Measurements from ENCODE around the gene RRP36. TPM values are rescaled to one million over a fixed set of nuclear protein-coding genes. Genes with fewer than 3 reads are reported as not detected.

Gene RRP36
- total RNA-seq, 1 experiment from 2014 or later, result 63.4 TPM

DNA sequence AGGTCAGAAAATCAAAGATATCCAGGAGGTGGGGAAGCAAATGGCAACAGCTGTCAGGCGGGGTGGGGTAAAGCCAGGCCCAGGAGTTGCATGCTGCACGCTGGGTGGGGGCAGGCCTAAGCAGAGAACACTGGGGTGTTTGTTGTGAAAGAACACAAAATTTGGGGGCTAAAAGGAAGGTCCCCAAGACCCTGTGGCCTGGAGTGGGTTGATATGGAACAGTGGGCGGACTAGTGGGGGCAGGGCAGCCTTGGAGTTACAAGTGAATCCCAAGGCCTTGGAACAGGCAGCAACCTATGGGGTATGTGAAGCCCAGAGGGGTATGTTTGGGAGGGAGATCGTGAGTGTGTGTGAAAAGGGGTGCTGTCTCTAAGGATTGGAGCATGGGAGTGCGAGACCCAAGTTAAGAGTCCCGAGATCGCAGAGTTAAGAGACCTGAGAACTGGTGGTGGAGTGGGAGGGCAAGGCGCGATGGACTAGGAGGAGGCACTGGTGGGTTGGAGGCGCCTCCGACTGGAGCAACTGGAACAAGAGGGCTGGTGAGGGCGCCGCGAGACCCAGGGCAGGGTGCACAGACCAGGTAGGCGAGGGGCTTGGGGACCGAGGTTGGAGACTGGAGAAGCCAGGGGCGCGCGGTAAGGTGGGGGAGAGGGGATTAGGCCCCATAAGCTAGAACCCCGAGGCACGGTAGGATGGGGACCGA lies 31.6 kb downstream of the RRP36 start (continued):
- no peak for TF ChIP-seq SIN3A (IDR thresholded peaks at IDR 0.05; ENCODE audit: low read depth)

- Histone ChIP-seq H3K9ac (ENCODE audit: low read length) (peak within 1 kb of the TSS; percentile 98), H3K27me3 (ENCODE audit: insufficient read depth, low read length) (no peaks in the 10 kb centered on the region), H2AFZ (ENCODE audit: low read depth, low read length, poor library complexity, severe bottlenecking) (no peak within 1 kb of the TSS), H3K9me3 (ENCODE audit: control insufficient read depth in 1 of 2, insufficient read depth in 1 of 2, low read depth in 1 of 2, low read length in 2 of 2) (no peaks in the 10 kb centered on the region), H3K79me2 (ENCODE audit: insufficient read depth, low read length) (peaks cover 39% of the 10 kb centered on the region), H3K36me3 (ENCODE audit: control insufficient read depth in 1 of 2, insufficient read depth in 2 of 2, low read length in 2 of 2) (peaks cover 7 to 25% of the 10 kb centered on the region in 2 experiments; a peak in 3 of 4 replicates), H4K20me1 (ENCODE audit: insufficient read depth) (no peaks in the 10 kb centered on the region), H3K4me2 (ENCODE audit: low read length) (peak within 1 kb of the TSS; percentile 99), H3K27ac (ENCODE audit: low read depth, low read length) (peak within 1 kb of the TSS; percentile 98), H3K4me3 (replicated peaks in 1 of 2; ENCODE audit: low read depth in 1 of 2, low read length in 2 of 2) (peak within 1 kb of the TSS; percentile 97), H3K4me1 (ENCODE audit: control insufficient read depth in 1 of 2, insufficient read depth in 2 of 2, low read length in 2 of 2) (peaks cover 12 to 31% of the 10 kb centered on the region in 2 experiments; a peak in 3 of 4 replicates), H3K9me2 (ENCODE audit: insufficient read depth) (no peaks in the 10 kb centered on the region)
- ChIA-PET CTCF (interaction anchor here (1.5 kb wide), 1 partner anchor 90 kb away, joined by 5 read pairs; no protein-coding TSS in a partner anchor), RAD21 (ENCODE audit: low non-redundant PET in 1 of 2, low total read pairs in 2 of 2, uncharacterized antibody in 2 of 2, unreplicated experiment in 2 of 2) (interaction anchor here (0.8 to 1.0 kb wide), 2 partner anchors 23 to 90 kb away, joined by 3 read pairs; no protein-coding TSS in a partner anchor), POLR2A (interaction anchor here (0.6 to 1.7 kb wide), 7 partner anchors 13 to 121 kb away, joined by 3 to 10 read pairs (median 5); partner anchors contain the start of genes KLHDC3, MEA1, PPP2R5D and PTK7)
- peak; percentile 96 for ATAC-seq
- TF ChIP-seq CTCF (IDR thresholded peaks at IDR 0.05 in 2 of 3, conservative IDR thresholded peaks at IDR 0.05 in 1 of 3; ENCODE audit: borderline replicate concordance in 1 of 3, insufficient read depth in 1 of 3, low read depth in 2 of 3, low read length in 2 of 3) (no peak), EZH2 (IDR thresholded peaks at IDR 0.05) (no peak), SIN3A (IDR thresholded peaks at IDR 0.05; ENCODE audit: low read depth) (no peak), CBX3 (IDR thresholded peaks at IDR 0.05; ENCODE audit: low read depth) (no peak), POLR2AphosphoS5 (IDR thresholded peaks at IDR 0.05; ENCODE audit: low read depth, low read length) (peak; percentile 98), EZH2phosphoT487 (IDR thresholded peaks at IDR 0.05; ENCODE audit: borderline replicate concordance) (no peak), POLR2A (IDR thresholded peaks at IDR 0.05; ENCODE audit: borderline replicate concordance, extremely low read depth, insufficient read depth, insufficient read length) (peak; percentile 84), RAD21 (IDR thresholded peaks at IDR 0.05; ENCODE audit: low read depth) (no peak), CEBPB (IDR thresholded peaks at IDR 0.05; ENCODE audit: low read depth) (no peak), TCF7L2 (IDR thresholded peaks at IDR 0.05; ENCODE audit: borderline replicate concordance, extremely low read depth, insufficient read depth, insufficient read length) (peak; percentile 40), SRF (IDR thresholded peaks at IDR 0.05; ENCODE audit: low read depth) (no peak), ZFX (IDR thresholded peaks at IDR 0.05) (peak; percentile 88), ELF1 (IDR thresholded peaks at IDR 0.05; ENCODE audit: borderline replicate concordance, low read depth) (no peak), FOSL1 (IDR thresholded peaks at IDR 0.05; ENCODE audit: low read depth) (no peak)
- intact Hi-C loops (cut with micrococcal nuclease), result no loop called here
- no TSS peak for BruUV-seq (replicated peaks)
- peak; percentile 86 for DNase-seq (ENCODE audit: low read depth, low spot score)
These were observed 32.3 kb downstream of the RRP36 start, which contains the start of gene CUL7 for GRCh38 chr6:43053545-43054205. Gene CUL7, minus strand, starts transcription at chr6:43053851. Its CDS starts 1,063 bp downstream, at chr6:43052788.
